T-helper 1 cell treated with Interleukin-12 subunit alpha and Interleukin-12 subunit beta and Interleukin-4 antibody, amounts not matched to agents 30 μg/mL and 1 μg/mL, for 36 hours (primary cell): ENCODE results near the gene KLF15.

Source experiments
- H3K27ac Mint-ChIP-seq: one replicate; pipeline ENCODE4 v1.8.0; 2021; ENCODE audit warnings: mild to moderate bottlenecking, mixed read lengths
- H3K27me3 Mint-ChIP-seq: one replicate; pipeline ENCODE4 v1.8.0; 2021; ENCODE audit warnings: low read depth, mixed read lengths
- H3K36me3 Mint-ChIP-seq: one replicate; pipeline ENCODE4 v1.8.0; 2021; ENCODE audit warnings: low read depth, mixed read lengths
- H3K4me1 Mint-ChIP-seq: one replicate; pipeline ENCODE4 v1.8.0; 2021; ENCODE audit warnings: low read depth, mixed read lengths
- H3K4me3 Mint-ChIP-seq: one replicate; pipeline ENCODE4 v1.8.0; 2021; ENCODE audit warnings: mild to moderate bottlenecking, moderate library complexity, mixed read lengths
- H3K9me3 Mint-ChIP-seq: one replicate; pipeline ENCODE4 v1.8.0; 2021; ENCODE audit warnings: mixed read lengths

KLF15 gene

DNA sequence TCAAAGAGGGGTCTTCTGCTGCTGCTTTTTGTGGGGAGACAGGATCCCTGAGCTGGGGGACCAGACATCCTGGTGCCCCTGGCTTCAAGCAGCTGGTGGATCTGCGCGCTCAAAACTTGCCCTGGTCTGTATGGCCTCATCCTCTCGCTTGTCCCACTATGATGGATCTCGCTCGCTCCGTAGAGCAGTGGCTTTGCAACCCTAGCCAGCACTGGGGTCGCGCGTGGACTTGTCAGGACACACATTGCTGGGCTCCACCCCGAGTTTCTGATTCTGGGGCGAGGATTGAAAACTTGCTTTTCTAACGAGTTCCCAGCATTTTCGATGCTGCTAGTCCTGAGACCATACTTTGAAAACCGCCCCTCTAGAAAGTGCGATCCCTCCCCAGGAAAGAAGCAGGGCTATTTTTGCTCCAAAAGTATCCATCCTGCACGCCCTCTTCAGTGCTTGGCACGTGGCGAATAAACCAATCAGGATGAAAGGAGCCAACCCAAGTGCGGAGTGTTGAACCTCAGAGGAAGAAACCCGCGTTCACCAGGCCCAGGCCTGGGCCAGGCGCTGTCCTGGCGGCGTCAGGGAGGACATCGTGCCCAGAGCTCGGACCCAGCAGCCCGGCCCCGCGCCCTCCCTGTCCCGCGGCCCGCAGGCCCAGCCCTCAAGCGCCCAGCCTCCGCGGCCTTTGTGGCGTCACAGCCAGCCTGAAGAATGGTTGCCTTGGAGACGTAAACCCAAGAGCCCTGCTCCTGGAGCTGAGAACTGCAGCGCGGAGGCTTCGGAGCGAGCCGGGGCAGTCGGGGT, 37.2 kb upstream of the KLF15 start, which contains the start of gene CFAP100:
Gene CFAP100, plus strand, starts transcription at position 731 of the 798 bp plus-strand sequence. CDS start 1,092 bp downstream, outside the sequence.
- Mint-ChIP-seq H3K4me1 (peaks cover 4% of the 10 kb centered on the region), H3K27ac (no peak within 1 kb of the TSS), H3K27me3 (peaks cover 56% of the 10 kb centered on the region), H3K4me3 (no peak within 1 kb of the TSS), H3K9me3 (no peaks in the 10 kb centered on the region), H3K36me3 (no peaks in the 10 kb centered on the region)

DNA sequence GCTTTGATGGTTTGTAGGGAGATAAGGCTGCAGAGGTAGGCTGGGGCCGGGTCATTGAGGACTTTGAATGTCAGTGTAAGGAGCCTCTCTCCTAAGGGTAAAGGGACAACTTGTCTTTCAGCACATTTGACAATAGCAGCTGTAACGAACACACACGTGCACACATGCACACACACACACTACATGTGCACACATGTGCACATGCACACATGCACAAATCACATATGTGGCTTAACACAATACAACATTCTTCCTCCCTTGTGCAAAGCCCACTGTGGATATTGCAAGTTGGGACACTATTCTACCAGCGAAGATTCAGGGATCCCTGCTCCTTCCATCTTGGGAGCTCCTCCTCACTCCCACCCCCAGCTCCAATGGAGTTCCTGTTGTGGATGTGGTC, 36.4 kb upstream of the KLF15 start:
- Mint-ChIP-seq H3K27me3 (peaks cover 59% of the 10 kb centered on the region), H3K9me3 (no peaks in the 10 kb centered on the region), H3K27ac (no peak overlapping the region), H3K4me3 (no peak overlapping the region), H3K4me1 (peaks cover 4% of the 10 kb centered on the region), H3K36me3 (no peaks in the 10 kb centered on the region)

DNA sequence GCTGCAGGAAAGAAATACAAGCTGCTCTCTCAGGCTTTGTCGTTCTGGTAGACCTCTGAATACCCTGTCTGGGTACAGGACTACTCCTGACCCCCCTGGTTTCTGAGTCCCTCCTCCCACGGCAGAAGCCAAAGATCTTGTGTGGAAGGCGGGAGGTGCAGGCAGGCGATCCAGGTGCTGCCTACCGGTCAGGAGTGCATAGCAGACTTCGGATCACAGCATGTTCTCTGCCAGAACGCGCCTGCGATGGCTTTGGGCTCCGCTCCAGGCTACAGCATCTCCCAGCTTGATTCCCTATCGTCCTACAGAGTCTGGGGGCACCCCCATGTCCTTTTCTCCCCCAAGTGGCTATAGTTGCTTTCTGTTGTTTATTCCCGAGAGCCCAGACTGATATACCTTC, 35.0 kb upstream of the KLF15 start:
- Mint-ChIP-seq H3K4me3 (no peak overlapping the region), H3K9me3 (no peaks in the 10 kb centered on the region), H3K36me3 (no peaks in the 10 kb centered on the region), H3K27ac (no peak overlapping the region), H3K27me3 (peaks cover 66% of the 10 kb centered on the region), H3K4me1 (peaks cover 4% of the 10 kb centered on the region)

DNA sequence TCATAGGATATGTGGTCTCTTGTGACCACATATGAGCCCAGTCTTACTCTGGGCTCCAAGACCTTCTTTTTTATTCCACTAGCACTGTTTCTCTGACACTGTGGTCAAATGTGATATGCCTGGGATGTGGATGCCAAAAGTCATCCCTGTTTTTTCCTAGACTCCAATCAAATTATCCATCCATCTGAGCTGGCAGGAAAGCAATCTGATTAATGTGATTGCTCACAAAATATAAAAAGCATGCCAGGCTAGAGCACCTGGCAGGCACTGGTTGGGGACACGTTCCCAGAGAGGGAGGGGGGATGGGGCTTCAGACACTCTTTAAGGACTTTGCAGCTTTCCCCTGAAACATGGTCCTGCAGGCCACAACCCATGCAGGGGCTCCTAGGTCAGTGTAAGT, 34.4 kb upstream of the KLF15 start:
- H3K27ac Mint-ChIP-seq, result no peak overlapping the region
- peaks cover 66% of the 10 kb centered on the region for H3K27me3 Mint-ChIP-seq
- no peaks in the 10 kb centered on the region for H3K9me3 Mint-ChIP-seq
- no peak overlapping the region for H3K4me3 Mint-ChIP-seq
- H3K36me3 Mint-ChIP-seq, result no peaks in the 10 kb centered on the region
- peaks cover 4% of the 10 kb centered on the region for H3K4me1 Mint-ChIP-seq

DNA sequence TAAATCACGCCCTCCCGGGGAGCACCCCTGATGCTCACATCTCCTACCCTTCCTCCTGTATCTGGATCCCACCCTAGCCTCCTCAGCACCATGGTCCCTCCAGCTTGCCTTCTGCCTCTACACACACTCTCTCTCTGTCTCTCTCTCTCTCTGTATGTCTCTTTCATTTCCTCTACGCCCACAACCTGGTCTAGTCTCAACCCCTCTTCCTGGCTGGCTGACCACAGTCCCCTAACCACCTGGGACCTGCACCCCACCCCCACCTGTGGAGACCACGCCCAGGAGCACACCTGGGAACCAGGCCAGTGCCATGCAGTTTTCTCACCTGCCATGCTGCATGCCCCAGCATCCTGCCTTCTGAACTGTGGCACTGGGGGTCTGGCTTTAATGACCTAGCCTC, 33.5 kb upstream of the KLF15 start:
- peaks cover 64% of the 10 kb centered on the region for H3K27me3 Mint-ChIP-seq
- H3K36me3 Mint-ChIP-seq, result no peaks in the 10 kb centered on the region
- no peak overlapping the region for H3K27ac Mint-ChIP-seq
- H3K9me3 Mint-ChIP-seq, result no peaks in the 10 kb centered on the region
- no peak overlapping the region for H3K4me3 Mint-ChIP-seq
- peaks cover 4% of the 10 kb centered on the region for H3K4me1 Mint-ChIP-seq

DNA sequence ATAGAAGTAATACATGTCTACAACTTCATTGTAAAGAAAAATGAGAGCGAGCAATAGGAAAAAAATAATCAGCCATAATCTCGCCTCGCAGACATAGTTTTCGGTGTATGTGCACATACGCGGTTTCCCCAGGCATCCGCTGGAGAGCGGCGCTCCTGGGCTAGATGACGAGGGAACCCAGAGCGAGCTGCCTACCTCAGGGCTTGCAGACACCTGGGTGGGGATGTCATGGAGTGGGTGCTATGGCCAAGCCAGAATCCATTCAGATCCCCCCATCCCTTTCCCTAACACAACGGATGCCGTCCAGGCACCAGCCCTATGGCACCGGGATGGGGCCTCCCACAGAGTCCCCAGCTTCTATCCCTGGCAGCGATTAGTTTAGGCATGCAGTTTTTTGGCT, 33.0 kb upstream of the KLF15 start:
- peaks cover 4% of the 10 kb centered on the region for H3K4me1 Mint-ChIP-seq

DNA sequence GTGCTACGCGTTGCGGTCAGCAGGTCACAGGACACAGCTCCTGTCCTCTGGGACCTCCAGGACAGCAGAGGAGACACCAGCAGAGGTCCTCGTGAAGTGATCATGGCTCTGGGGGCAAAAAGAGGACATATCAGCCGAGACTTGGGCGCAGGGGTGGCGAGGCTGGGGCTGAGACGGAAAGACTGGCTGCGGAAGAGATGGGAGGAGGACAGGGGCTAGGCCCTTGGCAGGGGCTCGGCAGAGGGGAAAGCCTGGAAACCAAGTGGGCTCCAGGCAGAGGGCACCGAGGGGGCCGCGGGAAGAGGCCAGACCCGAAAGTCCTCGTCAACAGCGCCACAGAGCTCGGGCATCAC, 32.6 kb upstream of the KLF15 start:
- Mint-ChIP-seq H3K27me3 (peaks cover 56% of the 10 kb centered on the region), H3K4me1 (peaks cover 4% of the 10 kb centered on the region), H3K36me3 (no peaks in the 10 kb centered on the region), H3K27ac (no peak overlapping the region), H3K9me3 (no peaks in the 10 kb centered on the region), H3K4me3 (no peak overlapping the region)

More for the DNA sequence above, 33.0 kb upstream of the KLF15 start:
- no peaks in the 10 kb centered on the region for H3K36me3 Mint-ChIP-seq
- H3K9me3 Mint-ChIP-seq, result no peaks in the 10 kb centered on the region
- peaks cover 58% of the 10 kb centered on the region for H3K27me3 Mint-ChIP-seq
- H3K27ac Mint-ChIP-seq, result no peak overlapping the region
- no peak overlapping the region for H3K4me3 Mint-ChIP-seq

DNA sequence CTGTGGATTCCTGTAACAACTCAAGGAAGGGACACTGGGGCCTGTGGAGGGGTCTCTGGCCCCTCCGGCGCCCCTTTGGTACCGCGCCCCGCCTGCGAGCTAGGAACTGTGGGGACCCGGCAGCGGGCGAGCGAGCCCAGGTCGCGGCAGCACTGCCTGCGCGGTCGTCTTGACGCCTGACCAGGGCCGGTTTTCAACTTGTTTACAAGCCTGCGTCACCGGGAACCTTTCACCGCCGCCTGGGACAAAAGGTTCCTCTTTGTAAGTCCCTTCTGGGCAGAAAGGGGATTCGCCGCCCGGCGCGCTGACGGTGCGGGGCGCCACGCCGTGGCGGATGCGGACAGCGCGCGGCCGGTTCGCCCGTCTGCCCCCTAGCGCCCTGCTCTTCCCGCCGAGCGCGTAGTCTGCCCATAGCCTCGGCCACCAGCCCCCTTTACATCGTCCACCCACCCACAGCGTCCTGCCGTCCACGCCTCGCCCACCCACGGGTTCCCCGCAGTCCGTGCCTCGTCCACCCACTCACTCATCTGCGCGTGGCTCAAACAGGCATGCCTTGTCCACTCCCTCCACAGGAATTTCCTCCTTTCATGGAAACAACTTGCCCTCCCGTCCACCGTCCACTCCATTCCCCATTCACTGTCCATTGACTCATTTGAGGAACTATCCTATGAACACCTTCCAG, 32.0 kb upstream of the KLF15 start:
- no peak overlapping the region for H3K27ac Mint-ChIP-seq
- H3K4me3 Mint-ChIP-seq, result no peak overlapping the region
- no peaks in the 10 kb centered on the region for H3K9me3 Mint-ChIP-seq
- H3K36me3 Mint-ChIP-seq, result no peaks in the 10 kb centered on the region
- H3K27me3 Mint-ChIP-seq, result peaks cover 54% of the 10 kb centered on the region
- peaks cover 4% of the 10 kb centered on the region for H3K4me1 Mint-ChIP-seq

DNA sequence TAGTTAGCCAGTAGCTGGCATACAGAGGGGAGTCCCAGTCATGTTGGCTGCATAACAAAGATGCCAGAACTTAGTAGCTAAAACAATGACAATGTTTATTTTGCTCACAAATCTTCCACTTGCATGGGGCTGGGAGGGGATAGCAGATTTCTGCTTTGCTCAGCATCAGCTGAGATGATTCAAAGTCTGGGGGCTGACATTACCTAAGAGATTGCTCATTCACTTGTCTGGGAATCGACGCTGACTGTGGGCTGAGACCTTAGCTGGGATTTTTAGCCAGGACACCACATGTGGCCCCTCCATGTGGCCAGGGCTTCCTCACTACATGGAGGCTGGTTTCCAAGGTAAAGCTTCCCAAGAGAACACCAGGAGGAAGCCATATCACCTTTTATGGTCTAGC, 24.8 kb upstream of the KLF15 start:
- no peaks in the 10 kb centered on the region for H3K36me3 Mint-ChIP-seq
- no peak overlapping the region for H3K4me3 Mint-ChIP-seq
- no peaks in the 10 kb centered on the region for H3K9me3 Mint-ChIP-seq
- H3K27ac Mint-ChIP-seq, result no peak overlapping the region
- no peaks in the 10 kb centered on the region for H3K4me1 Mint-ChIP-seq
- H3K27me3 Mint-ChIP-seq, result peaks cover 9% of the 10 kb centered on the region

DNA sequence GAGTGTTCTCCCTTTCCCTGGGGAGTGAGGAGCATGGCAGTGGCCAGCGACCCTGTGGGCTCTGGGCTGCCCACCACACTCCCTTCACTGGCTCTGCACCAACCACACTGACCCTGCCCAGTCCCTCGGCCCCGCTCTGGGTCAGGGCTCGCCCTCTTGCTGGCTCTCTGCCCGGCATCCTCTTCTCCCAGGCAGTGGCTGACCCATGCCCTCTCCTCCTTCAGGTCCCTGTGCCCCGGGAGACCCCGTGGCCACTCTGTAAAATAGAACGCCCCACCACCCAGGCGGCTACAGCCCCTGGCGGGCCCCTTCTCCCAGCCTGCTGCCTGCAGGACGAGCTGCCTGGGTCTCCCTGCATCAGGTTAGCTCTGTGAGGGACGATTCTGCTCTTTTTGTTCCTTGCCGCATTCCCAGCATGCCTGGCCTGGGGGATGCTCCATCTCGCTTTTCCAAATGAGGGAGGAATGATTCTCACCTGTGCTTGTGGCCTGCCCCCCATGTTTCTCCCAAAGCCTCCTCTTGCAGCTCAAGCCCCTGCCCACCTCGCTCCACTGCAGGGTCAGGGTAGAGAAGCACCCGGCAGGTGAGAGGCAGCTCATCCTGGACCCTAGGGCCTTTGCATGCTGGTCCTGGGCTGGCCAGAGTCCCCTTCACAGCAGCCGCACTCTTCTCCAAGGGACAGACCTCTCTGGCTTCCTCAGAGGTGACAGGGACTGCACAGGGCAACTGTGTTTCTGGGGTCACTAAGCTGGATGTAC, 23.0 kb upstream of the KLF15 start:
- H3K27me3 Mint-ChIP-seq, result peaks cover 9% of the 10 kb centered on the region
- no peak overlapping the region for H3K27ac Mint-ChIP-seq
- no peak overlapping the region for H3K4me3 Mint-ChIP-seq
- H3K9me3 Mint-ChIP-seq, result no peaks in the 10 kb centered on the region
- H3K36me3 Mint-ChIP-seq, result no peaks in the 10 kb centered on the region
- no peaks in the 10 kb centered on the region for H3K4me1 Mint-ChIP-seq

DNA sequence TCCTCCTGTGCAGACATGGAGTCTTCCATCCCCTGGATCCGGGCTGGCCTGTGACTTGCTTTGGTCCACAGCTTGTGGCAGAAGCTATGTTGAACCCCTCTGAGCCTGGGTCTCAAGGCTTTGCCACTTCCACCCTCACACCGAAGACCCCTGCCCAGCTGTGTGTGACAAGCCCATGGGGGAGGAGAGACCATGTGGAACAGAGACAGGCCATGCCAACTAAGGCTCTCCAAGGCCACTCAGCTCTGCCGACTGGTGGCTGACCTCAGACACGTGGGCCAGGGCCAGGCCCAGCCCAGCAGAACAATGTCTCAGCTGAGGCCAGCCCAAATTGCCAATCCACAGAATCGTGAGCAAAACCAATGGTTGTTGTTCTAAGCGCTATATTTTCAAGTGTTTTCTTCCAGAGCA, 21.1 kb upstream of the KLF15 start:
- peaks cover 4% of the 10 kb centered on the region for H3K27me3 Mint-ChIP-seq
- H3K27ac Mint-ChIP-seq, result no peak overlapping the region
- no peaks in the 10 kb centered on the region for H3K9me3 Mint-ChIP-seq
- no peak overlapping the region for H3K4me3 Mint-ChIP-seq
- no peaks in the 10 kb centered on the region for H3K36me3 Mint-ChIP-seq
- H3K4me1 Mint-ChIP-seq, result no peaks in the 10 kb centered on the region

DNA sequence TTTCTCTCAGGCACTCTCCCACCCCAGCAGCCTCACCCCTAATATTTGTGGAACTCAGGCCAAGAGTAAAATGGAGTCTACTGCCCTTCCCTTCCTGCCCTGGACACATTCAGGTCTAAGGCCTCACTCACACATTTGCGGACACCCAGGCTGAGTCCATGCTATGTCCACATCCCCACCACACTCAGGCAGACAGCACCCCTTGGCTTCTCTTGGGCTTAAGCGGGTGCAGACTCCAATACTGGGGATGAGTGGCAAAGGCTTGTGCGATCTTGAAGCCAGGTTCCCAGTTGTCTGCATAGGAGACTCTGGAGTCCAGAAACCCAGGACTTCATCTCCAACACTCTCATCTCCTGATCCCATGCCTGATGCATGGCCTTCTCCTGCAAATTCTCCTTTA, 20.0 kb upstream of the KLF15 start:
- H3K4me3 Mint-ChIP-seq, result no peak overlapping the region
- H3K4me1 Mint-ChIP-seq, result no peaks in the 10 kb centered on the region
- no peaks in the 10 kb centered on the region for H3K27me3 Mint-ChIP-seq
- no peak overlapping the region for H3K27ac Mint-ChIP-seq
- H3K36me3 Mint-ChIP-seq, result no peaks in the 10 kb centered on the region
- no peaks in the 10 kb centered on the region for H3K9me3 Mint-ChIP-seq

DNA sequence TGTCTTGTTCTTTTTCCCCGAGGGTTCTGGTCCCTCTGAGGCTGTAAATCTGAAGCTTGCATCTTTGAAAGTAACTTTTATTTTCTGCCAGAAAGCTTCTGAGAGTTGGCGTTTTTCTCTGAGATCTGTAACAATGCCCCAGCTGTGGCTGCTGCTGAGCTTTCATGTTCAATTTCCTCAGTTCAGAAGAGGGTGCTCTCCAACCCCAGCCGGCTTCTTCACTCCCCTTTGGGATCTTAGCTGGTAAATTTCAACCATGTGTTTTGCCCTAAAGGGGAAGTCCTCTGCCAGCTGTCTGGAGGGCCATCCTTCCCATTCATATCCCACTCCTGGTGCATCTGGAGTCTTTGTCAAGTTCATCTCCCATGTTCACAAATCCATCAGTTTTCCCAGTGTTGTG, 19.2 kb upstream of the KLF15 start:
- Mint-ChIP-seq H3K27me3 (no peaks in the 10 kb centered on the region), H3K4me3 (no peak overlapping the region), H3K36me3 (no peaks in the 10 kb centered on the region), H3K4me1 (no peaks in the 10 kb centered on the region), H3K27ac (no peak overlapping the region), H3K9me3 (no peaks in the 10 kb centered on the region)

DNA sequence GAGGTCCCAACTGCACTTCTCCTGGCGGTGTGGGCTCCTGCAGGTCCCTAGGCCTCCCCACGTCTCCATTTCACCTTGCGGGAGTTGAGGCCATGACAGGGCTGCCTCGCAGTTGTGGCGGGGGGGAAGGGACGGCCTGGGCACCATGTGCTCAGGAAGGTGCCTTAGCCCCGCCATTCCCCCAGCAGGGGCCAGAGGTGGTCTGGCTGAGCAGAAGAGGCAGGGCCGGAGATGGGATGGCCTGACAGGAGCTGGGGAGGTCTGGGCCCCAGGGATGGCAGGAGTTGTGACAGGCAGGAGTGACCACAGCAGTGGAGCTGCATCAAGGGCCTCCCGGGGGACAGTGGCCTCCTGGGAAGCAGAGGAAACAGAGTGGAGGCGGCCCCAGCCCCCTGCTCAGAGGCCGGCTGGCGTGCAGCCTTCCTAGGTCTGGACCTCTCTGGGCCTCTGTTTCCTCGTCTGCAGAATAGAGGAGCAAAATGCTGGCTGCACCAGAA, 18.7 kb upstream of the KLF15 start:
- H3K36me3 Mint-ChIP-seq, result no peaks in the 10 kb centered on the region
- H3K27ac Mint-ChIP-seq, result no peak overlapping the region

More for the DNA sequence above, 18.7 kb upstream of the KLF15 start:
- Mint-ChIP-seq H3K27me3 (no peaks in the 10 kb centered on the region), H3K4me1 (no peaks in the 10 kb centered on the region), H3K9me3 (no peaks in the 10 kb centered on the region), H3K4me3 (no peak overlapping the region)
